ENCODE measurements around the gene CUX1.

CUX1 gene

DNA sequence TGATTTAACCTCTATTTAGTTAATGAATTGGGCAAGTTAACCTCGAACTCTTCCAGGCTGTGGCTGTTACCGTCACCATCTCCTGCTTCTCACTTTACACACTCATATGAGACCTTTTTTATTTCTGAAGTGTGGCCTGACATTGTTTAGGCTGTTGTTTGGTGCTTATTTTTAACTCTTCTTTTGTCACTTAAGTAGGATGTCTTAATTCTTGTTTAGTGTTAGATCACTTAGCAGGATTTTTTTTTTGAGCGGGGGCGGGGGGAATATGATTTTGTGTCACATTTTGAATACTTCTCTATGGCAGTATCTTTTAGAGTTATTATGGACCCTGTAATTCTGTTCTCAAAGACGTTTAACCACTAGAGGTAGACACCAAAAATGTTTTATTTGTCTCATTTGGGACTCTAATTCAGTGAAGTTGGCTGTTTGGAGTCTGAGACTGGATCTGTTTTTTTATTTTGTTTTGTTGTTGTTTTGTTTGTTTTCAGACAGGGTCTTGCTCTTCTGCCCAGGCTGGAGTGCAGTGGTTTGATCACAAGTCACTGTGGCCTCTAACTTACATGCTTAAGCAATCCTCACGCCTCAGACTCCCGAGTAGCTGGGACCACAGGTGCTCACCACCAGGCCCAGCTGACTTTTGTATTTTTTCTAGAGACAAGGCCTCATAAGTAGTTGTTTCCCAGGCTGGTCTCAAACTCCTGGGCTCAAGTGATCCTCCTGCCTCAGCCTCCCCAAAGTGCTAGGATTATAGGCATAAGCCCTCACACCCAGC, 73.5 kb downstream of the CUX1 start:
- TF ChIP-seq, protein P1, sequence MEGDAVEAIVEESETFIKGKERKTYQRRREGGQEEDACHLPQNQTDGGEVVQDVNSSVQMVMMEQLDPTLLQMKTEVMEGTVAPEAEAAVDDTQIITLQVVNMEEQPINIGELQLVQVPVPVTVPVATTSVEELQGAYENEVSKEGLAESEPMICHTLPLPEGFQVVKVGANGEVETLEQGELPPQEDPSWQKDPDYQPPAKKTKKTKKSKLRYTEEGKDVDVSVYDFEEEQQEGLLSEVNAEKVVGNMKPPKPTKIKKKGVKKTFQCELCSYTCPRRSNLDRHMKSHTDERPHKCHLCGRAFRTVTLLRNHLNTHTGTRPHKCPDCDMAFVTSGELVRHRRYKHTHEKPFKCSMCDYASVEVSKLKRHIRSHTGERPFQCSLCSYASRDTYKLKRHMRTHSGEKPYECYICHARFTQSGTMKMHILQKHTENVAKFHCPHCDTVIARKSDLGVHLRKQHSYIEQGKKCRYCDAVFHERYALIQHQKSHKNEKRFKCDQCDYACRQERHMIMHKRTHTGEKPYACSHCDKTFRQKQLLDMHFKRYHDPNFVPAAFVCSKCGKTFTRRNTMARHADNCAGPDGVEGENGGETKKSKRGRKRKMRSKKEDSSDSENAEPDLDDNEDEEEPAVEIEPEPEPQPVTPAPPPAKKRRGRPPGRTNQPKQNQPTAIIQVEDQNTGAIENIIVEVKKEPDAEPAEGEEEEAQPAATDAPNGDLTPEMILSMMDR (IDR thresholded peaks at IDR 0.05; ENCODE audit: insufficient read depth, low read length, missing control alignments), result no peak
- ChIA-PET POLR2A (no interaction called here), CTCF (no interaction called here)
- H3K4me3 ChIP-seq (ENCODE audit: low read depth, low read length), result no peak overlapping the region
- DNase-seq (ENCODE audit: low read depth, low spot score), result no peak

DNA sequence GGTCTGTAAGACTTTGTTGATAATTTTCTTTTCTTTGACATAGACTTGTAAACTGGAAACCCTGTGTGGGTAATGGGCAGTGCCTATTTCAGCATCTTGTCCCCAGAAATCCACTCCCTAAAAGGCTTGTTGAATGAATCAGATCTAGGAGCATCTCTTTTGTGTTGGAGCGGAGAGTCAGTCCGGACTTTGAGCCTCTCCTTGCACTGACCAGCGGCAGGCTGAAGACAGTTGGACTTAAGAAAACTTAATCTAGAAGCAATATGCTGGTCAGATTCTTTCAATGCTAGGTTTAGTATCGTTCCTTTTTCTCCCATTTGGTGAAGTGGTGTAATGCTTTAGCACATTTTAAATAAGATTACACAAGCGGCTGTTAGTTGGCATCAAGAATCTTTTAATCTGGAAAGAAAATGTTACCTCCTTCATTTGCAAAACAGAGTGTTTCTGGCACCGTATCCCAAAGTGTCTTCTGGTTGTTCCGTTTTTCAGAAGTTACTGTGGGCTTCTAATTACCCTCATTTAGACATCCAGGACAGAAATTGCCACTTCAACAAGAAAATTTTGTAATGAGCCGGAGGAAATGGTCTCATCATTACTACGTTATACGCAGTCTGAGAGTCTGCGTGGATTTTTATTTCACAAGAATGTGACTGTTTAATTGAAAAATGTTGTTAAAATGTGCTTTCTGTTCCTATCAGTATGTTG, 74.7 kb downstream of the CUX1 start:
- TF ChIP-seq, protein P1 (IDR thresholded peaks at IDR 0.05; ENCODE audit: insufficient read depth, low read length, missing control alignments), result no peak
- DNase-seq (ENCODE audit: low read depth, low spot score), result no peak
- no peak overlapping the region for H3K4me3 ChIP-seq (ENCODE audit: low read depth, low read length)
- ChIA-PET CTCF (interaction anchor here (0.9 kb wide), 1 partner anchor 349 kb away, joined by 3 read pairs; no protein-coding TSS in a partner anchor), POLR2A (no interaction called here)

DNA sequence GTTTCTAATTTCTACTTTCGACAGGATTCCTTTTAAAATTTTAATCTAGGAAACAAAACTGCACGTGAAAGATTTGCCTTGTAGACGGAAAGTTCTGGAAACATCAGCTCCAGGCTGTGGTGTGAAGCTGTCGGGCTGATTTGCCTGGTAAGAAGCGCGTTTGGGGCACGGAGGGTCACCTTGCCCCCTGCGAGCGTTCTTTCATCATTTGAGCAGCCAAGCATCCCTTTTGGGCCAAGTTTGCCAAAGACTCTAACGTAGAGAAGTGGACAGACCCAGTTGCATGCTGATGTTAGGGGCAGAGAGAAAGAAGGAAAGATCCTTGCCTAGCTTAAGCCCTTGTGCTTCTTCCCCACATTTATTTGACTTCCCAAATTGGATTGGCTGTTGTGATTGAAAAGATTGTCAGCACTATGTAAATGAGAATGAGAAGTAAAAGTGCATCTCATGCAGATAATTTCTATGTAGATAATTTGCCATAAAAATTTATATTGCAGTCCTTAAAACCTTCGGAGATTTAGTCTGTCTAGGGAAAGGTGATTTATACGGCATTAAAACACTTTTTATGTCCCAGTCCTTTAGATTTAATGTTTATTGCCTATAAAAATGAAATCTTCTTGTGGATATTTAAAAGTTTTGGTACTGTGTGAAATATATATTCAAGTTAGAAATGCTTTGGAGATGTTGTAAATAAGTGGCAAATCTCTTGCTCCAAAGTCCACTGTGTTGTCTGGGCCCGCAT, 76.1 kb downstream of the CUX1 start:
- ChIA-PET POLR2A (interaction anchor here (0.6 kb wide), 1 partner anchor 65 kb away, joined by 4 read pairs; no protein-coding TSS in a partner anchor), CTCF (no interaction called here)
- TF ChIP-seq, protein P1 (IDR thresholded peaks at IDR 0.05; ENCODE audit: insufficient read depth, low read length, missing control alignments), result no peak
- DNase-seq (ENCODE audit: low read depth, low spot score), result no peak
- H3K4me3 ChIP-seq (ENCODE audit: low read depth, low read length), result no peak overlapping the region

DNA sequence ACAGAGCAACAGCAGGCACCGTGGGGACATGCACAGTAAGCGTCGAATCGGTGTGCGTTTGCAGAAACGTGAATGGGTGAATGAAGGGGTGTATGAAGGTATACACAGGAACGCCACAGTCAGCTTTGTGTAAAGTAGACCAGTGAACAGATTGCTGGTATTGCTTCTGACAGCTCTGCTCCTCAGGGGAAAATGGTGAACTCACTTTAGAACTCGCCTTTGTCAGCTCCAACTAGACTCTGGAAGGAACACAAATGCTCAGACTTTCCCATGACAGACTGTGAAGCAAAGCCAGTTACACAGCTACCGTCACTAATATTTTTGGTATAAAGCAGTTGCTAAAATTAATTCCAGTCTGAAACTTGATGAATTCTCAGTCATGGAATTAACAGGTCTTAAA, 78.9 kb downstream of the CUX1 start:
- ChIA-PET CTCF (interaction anchor here (1.1 kb wide), 1 partner anchor 8 kb away, joined by 3 read pairs; no protein-coding TSS in a partner anchor), POLR2A (no interaction called here)
- H3K4me3 ChIP-seq (ENCODE audit: low read depth, low read length), result no peak overlapping the region
- TF ChIP-seq, protein P1 (IDR thresholded peaks at IDR 0.05; ENCODE audit: insufficient read depth, low read length, missing control alignments), result no peak
- DNase-seq (ENCODE audit: low read depth, low spot score), result no peak

DNA sequence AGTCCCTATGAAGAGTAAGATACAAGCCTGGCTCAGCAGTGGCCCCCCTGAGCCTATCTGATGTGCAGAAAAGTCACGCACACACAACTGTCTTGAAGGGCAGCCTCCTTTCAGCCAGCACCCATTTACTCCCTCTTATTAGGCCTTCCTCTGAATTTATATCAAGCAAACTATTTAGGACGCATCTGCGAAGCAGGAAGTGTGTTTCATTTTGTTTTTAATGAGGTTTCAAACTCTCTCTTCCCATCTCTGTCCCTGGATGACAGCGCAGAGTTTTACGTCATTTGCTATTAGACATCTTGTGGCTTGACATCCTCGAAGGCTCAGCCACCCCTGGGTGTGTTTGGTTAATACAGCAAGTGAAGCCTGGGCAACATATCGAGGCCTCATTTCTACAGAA, 79.5 kb downstream of the CUX1 start:
- POLR2A ChIA-PET, result no interaction called here
- H3K4me3 ChIP-seq (ENCODE audit: low read depth, low read length), result no peak overlapping the region
- DNase-seq (ENCODE audit: low read depth, low spot score), result no peak
- CTCF ChIA-PET, result interaction anchor here (1.1 kb wide), 1 partner anchor 9 kb away, joined by 3 read pairs; no protein-coding TSS in a partner anchor
- TF ChIP-seq, protein P1 (IDR thresholded peaks at IDR 0.05; ENCODE audit: insufficient read depth, low read length, missing control alignments), result no peak

DNA sequence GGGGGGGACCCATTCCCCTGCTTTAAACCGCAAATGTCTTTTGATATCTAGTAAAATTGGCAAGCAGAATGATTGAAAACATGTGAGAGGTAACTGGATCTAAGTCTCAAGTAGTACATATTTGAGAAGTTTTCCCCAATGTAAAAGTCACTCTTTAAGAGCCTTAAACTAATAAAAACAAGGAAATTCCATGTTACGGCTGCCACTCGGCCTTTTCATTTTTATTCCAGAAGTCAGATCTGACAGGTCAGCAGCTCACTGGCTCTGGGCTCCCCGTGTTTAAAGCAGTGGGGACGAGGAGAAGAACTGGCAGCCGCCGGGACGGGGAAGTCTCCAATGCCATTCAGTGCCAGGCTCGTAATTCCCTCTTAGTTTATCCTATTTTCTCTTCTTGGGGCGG, 80.7 kb downstream of the CUX1 start:
- ChIA-PET CTCF (interaction anchor here (1.7 kb wide), 1 partner anchor 338 kb away, joined by 3 read pairs; no protein-coding TSS in a partner anchor), POLR2A (no interaction called here)
- no peak for DNase-seq (ENCODE audit: low read depth, low spot score)
- TF ChIP-seq, protein P1 (IDR thresholded peaks at IDR 0.05; ENCODE audit: insufficient read depth, low read length, missing control alignments), result no peak
- no peak overlapping the region for H3K4me3 ChIP-seq (ENCODE audit: low read depth, low read length)
